ENCODE measurements around the gene PRRT4. TPM values are rescaled to one million over a fixed set of nuclear protein-coding genes. Genes with fewer than 3 reads are reported as not detected.

Gene PRRT4
- total and polyA plus RNA-seq, 9 of the 15 experiments (the other 6 are each of a cell fraction or from before 2014, with no cell fraction given), result not detected

- TF ChIP-seq, protein P1, sequence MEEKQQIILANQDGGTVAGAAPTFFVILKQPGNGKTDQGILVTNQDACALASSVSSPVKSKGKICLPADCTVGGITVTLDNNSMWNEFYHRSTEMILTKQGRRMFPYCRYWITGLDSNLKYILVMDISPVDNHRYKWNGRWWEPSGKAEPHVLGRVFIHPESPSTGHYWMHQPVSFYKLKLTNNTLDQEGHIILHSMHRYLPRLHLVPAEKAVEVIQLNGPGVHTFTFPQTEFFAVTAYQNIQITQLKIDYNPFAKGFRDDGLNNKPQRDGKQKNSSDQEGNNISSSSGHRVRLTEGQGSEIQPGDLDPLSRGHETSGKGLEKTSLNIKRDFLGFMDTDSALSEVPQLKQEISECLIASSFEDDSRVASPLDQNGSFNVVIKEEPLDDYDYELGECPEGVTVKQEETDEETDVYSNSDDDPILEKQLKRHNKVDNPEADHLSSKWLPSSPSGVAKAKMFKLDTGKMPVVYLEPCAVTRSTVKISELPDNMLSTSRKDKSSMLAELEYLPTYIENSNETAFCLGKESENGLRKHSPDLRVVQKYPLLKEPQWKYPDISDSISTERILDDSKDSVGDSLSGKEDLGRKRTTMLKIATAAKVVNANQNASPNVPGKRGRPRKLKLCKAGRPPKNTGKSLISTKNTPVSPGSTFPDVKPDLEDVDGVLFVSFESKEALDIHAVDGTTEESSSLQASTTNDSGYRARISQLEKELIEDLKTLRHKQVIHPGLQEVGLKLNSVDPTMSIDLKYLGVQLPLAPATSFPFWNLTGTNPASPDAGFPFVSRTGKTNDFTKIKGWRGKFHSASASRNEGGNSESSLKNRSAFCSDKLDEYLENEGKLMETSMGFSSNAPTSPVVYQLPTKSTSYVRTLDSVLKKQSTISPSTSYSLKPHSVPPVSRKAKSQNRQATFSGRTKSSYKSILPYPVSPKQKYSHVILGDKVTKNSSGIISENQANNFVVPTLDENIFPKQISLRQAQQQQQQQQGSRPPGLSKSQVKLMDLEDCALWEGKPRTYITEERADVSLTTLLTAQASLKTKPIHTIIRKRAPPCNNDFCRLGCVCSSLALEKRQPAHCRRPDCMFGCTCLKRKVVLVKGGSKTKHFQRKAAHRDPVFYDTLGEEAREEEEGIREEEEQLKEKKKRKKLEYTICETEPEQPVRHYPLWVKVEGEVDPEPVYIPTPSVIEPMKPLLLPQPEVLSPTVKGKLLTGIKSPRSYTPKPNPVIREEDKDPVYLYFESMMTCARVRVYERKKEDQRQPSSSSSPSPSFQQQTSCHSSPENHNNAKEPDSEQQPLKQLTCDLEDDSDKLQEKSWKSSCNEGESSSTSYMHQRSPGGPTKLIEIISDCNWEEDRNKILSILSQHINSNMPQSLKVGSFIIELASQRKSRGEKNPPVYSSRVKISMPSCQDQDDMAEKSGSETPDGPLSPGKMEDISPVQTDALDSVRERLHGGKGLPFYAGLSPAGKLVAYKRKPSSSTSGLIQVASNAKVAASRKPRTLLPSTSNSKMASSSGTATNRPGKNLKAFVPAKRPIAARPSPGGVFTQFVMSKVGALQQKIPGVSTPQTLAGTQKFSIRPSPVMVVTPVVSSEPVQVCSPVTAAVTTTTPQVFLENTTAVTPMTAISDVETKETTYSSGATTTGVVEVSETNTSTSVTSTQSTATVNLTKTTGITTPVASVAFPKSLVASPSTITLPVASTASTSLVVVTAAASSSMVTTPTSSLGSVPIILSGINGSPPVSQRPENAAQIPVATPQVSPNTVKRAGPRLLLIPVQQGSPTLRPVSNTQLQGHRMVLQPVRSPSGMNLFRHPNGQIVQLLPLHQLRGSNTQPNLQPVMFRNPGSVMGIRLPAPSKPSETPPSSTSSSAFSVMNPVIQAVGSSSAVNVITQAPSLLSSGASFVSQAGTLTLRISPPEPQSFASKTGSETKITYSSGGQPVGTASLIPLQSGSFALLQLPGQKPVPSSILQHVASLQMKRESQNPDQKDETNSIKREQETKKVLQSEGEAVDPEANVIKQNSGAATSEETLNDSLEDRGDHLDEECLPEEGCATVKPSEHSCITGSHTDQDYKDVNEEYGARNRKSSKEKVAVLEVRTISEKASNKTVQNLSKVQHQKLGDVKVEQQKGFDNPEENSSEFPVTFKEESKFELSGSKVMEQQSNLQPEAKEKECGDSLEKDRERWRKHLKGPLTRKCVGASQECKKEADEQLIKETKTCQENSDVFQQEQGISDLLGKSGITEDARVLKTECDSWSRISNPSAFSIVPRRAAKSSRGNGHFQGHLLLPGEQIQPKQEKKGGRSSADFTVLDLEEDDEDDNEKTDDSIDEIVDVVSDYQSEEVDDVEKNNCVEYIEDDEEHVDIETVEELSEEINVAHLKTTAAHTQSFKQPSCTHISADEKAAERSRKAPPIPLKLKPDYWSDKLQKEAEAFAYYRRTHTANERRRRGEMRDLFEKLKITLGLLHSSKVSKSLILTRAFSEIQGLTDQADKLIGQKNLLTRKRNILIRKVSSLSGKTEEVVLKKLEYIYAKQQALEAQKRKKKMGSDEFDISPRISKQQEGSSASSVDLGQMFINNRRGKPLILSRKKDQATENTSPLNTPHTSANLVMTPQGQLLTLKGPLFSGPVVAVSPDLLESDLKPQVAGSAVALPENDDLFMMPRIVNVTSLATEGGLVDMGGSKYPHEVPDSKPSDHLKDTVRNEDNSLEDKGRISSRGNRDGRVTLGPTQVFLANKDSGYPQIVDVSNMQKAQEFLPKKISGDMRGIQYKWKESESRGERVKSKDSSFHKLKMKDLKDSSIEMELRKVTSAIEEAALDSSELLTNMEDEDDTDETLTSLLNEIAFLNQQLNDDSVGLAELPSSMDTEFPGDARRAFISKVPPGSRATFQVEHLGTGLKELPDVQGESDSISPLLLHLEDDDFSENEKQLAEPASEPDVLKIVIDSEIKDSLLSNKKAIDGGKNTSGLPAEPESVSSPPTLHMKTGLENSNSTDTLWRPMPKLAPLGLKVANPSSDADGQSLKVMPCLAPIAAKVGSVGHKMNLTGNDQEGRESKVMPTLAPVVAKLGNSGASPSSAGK (IDR thresholded peaks at IDR 0.05), result peak; percentile 97
- TF ChIP-seq TRIM28 (IDR thresholded peaks at IDR 0.05), result peak; percentile 77; the same call in 1 of the 2 replicates
- peak; percentile 20; the same call in 1 of the 2 replicates for TF ChIP-seq HES1 (IDR thresholded peaks at IDR 0.05; ENCODE audit: low read depth)
- no peak for TF ChIP-seq CTCFL (IDR thresholded peaks at IDR 0.05; ENCODE audit: borderline replicate concordance, insufficient read depth, low read depth, low read length, poor library complexity, severe bottlenecking)
- TF ChIP-seq, protein P2, sequence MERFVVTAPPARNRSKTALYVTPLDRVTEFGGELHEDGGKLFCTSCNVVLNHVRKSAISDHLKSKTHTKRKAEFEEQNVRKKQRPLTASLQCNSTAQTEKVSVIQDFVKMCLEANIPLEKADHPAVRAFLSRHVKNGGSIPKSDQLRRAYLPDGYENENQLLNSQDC (CRISPR knock-in tag; IDR thresholded peaks at IDR 0.05), result peak; percentile 36; the same call in 1 of the 2 replicates
- 0 out of 2 replicates have a peak, but pooled peaks have one; percentile 86 for TF ChIP-seq ZNF12 (CRISPR knock-in tag; IDR thresholded peaks at IDR 0.05)
These were observed 17.7 kb downstream of the PRRT4 start, which contains the start of gene RBM28 (continued) for GRCh38 chr7:128343554-128344430.

Data from K562 (cell line).